Stimulated activated CD4-positive, alpha-beta T cell treated with anti-CD3 and anti-CD28 coated beads, Interleukin-4, amount 100 ng/mL, for 48 hours (primary cell): Measurements from ENCODE around the gene AGAP2.
"Not testable (repeated sequence)": the region's sequence is repeated elsewhere in the genome, so short reads cannot be mapped to it uniquely, and the experiment has no call there.

Experiments
- DNase-seq, 2 donors: peaks; one replicate each; pipeline ENCODE4 v3.0.0-alpha.2; 2020; ENCODE audit warnings: low read depth in 2 of 2

AGAP2 gene

GRCh38 chr12:57722716-57723629, 15.6 kb downstream of the AGAP2 start:
- no peak for DNase-seq

GRCh38 chr12:57721846-57722608, 16.5 kb downstream of the AGAP2 start:
- not testable (repeated sequence) for DNase-seq

- DNase-seq, result no peak
Observed at GRCh38 chr12:57720606-57721595, 17.6 kb downstream of the AGAP2 start.

- no peak for DNase-seq
Observed at GRCh38 chr12:57719777-57720605, 18.6 kb downstream of the AGAP2 start.

GRCh38 chr12:57718641-57719528, 19.7 kb downstream of the AGAP2 start:
- DNase-seq, result no peak

GRCh38 chr12:57717846-57718640, 20.5 kb downstream of the AGAP2 start:
- no peak for DNase-seq

GRCh38 chr12:57717131-57717530, 21.4 kb downstream of the AGAP2 start:
- no peak for DNase-seq

GRCh38 chr12:57716305-57716704, 22.2 kb downstream of the AGAP2 start:
- DNase-seq, result no peak

- no peak for DNase-seq
Observed at GRCh38 chr12:57715786-57716185, 22.8 kb downstream of the AGAP2 start.

GRCh38 chr12:57715036-57715748, 23.4 kb downstream of the AGAP2 start:
- DNase-seq, result not testable (repeated sequence)

- no peak for DNase-seq
Observed at GRCh38 chr12:57713209-57713608, 25.3 kb downstream of the AGAP2 start.

- DNase-seq, result no peak
Observed at GRCh38 chr12:57712701-57713100, 25.8 kb downstream of the AGAP2 start.

GRCh38 chr12:57708296-57708695, 30.2 kb downstream of the AGAP2 start:
- DNase-seq, result no peak

GRCh38 chr12:57707250-57707649, 31.3 kb downstream of the AGAP2 start:
- DNase-seq, result no peak

- DNase-seq, result no peak
Observed at GRCh38 chr12:57700317-57700716, 38.2 kb downstream of the AGAP2 start.

- no peak for DNase-seq
Observed at GRCh38 chr12:57698414-57698813, 40.1 kb downstream of the AGAP2 start.

GRCh38 chr12:57697076-57697475, 41.5 kb downstream of the AGAP2 start:
- DNase-seq, result no peak

GRCh38 chr12:57695770-57696432, 42.6 kb downstream of the AGAP2 start:
- DNase-seq, result no peak
